IPS DF 6.9 (cell line): Measurements from ENCODE around the gene TRIM24.
A peak's percentile ranks its signal among the peaks of the same experiment; 100 is the strongest.

ENCODE experiments used
- DNase-seq: peaks from one replicate; pipeline ENCODE4 v3.0.0-alpha.2; 2013; ENCODE audit warnings: low read depth, low spot score
- H3K27ac ChIP-seq: one replicate; pipeline ENCODE4 v1.5.1; 2013; ENCODE audit warnings: low read length, control low read depth
- H3K27me3 ChIP-seq: 2 replicates; pipeline ENCODE4 v1.6.1; 2013; ENCODE audit warnings: mild to moderate bottlenecking, low read length; ENCODE audit not compliant: control insufficient read depth, insufficient read depth
- H3K36me3 ChIP-seq: 2 replicates; pipeline ENCODE4 v1.6.1; 2013; ENCODE audit warnings: low read length; ENCODE audit not compliant: control insufficient read depth, insufficient read depth
- H3K4me1 ChIP-seq: 2 replicates; pipeline ENCODE4 v1.6.1; 2013; ENCODE audit warnings: low read length; ENCODE audit not compliant: control insufficient read depth, insufficient read depth
- H3K4me3 ChIP-seq: 2 replicates; pipeline ENCODE4 v1.5.1; 2013; ENCODE audit warnings: mild to moderate bottlenecking, low read length
- H3K9me3 ChIP-seq: 2 replicates; pipeline ENCODE4 v1.6.1; 2013; ENCODE audit warnings: low read length, inconsistent platforms; ENCODE audit not compliant: control insufficient read depth, insufficient read depth
- WGBS: extraction: QIAGEN DNeasy Blood & Tissue Kit; methylation state at CpG from one replicate; pipeline ENCODE4 v1.1.7; 2013; ENCODE audit warnings: mixed read lengths, missing lambda C conversion rate; ENCODE audit not compliant: insufficient read length, insufficient coverage; 5-methylcytosine and 5-hydroxymethylcytosine counted together

The TRIM24 gene

GRCh38 chr7:138434597-138435019 lies 25.5 kb upstream of the TRIM24 start:
- DNase-seq, result no peak
- H3K4me1 ChIP-seq, result peaks cover 3% of the 10 kb centered on the region; the same call in 1 of the 2 replicates
- no peaks in the 10 kb centered on the region for H3K36me3 ChIP-seq
- H3K27ac ChIP-seq, result no peak overlapping the region
- WGBS, result no CpG with 5 or more reads among the region's 2 CpGs
- H3K4me3 ChIP-seq, result no peak overlapping the region
- no peaks in the 10 kb centered on the region for H3K27me3 ChIP-seq
- H3K9me3 ChIP-seq, result peaks cover 2% of the 10 kb centered on the region

GRCh38 chr7:138435231-138435919 lies 24.7 kb upstream of the TRIM24 start:
- H3K27ac ChIP-seq, result no peak overlapping the region
- H3K9me3 ChIP-seq, result peaks cover 2% of the 10 kb centered on the region
- peaks cover 3% of the 10 kb centered on the region; the same call in 1 of the 2 replicates for H3K4me1 ChIP-seq
- no peak for DNase-seq
- no CpG with 5 or more reads among the region's 10 CpGs for WGBS
- H3K27me3 ChIP-seq, result no peaks in the 10 kb centered on the region
- no peaks in the 10 kb centered on the region for H3K36me3 ChIP-seq
- no peak overlapping the region for H3K4me3 ChIP-seq

- no CpG with 5 or more reads among the region's 2 CpGs for WGBS
- Histone ChIP-seq H3K9me3 (peaks cover 1% of the 10 kb centered on the region), H3K36me3 (no peaks in the 10 kb centered on the region)
Measured at GRCh38 chr7:138436388-138436787, 23.7 kb upstream of the TRIM24 start.

GRCh38 chr7:138440460-138440859 lies 19.6 kb upstream of the TRIM24 start:
- H3K36me3 ChIP-seq, result no peaks in the 10 kb centered on the region
- H3K4me1 ChIP-seq, result no peaks in the 10 kb centered on the region
- no peaks in the 10 kb centered on the region for H3K27me3 ChIP-seq
- no peak for DNase-seq
- no peaks in the 10 kb centered on the region for H3K9me3 ChIP-seq
- H3K27ac ChIP-seq, result no peak overlapping the region
- no CpG with 5 or more reads among the region's 17 CpGs for WGBS
- H3K4me3 ChIP-seq, result no peak overlapping the region

More at GRCh38 chr7:138436388-138436787, 23.7 kb upstream of the TRIM24 start:
- Histone ChIP-seq H3K4me3 (no peak overlapping the region), H3K4me1 (peaks cover 3% of the 10 kb centered on the region; the same call in 1 of the 2 replicates), H3K27me3 (no peaks in the 10 kb centered on the region), H3K27ac (no peak overlapping the region)
- DNase-seq, result no peak

GRCh38 chr7:138442822-138443221 lies 17.2 kb upstream of the TRIM24 start:
- Histone ChIP-seq H3K27me3 (no peaks in the 10 kb centered on the region), H3K4me1 (no peaks in the 10 kb centered on the region), H3K27ac (no peak overlapping the region), H3K36me3 (no peaks in the 10 kb centered on the region), H3K4me3 (no peak overlapping the region), H3K9me3 (no peaks in the 10 kb centered on the region)
- no peak for DNase-seq
- no CpG with 5 or more reads among the region's 3 CpGs for WGBS

GRCh38 chr7:138449580-138449979 lies 10.5 kb upstream of the TRIM24 start:
- no CpG with 5 or more reads among the region's 6 CpGs for WGBS
- Histone ChIP-seq H3K9me3 (no peaks in the 10 kb centered on the region), H3K4me3 (no peak overlapping the region), H3K27ac (no peak overlapping the region), H3K4me1 (no peaks in the 10 kb centered on the region), H3K27me3 (no peaks in the 10 kb centered on the region), H3K36me3 (no peaks in the 10 kb centered on the region)
- no peak for DNase-seq

- H3K36me3 ChIP-seq, result no peaks in the 10 kb centered on the region
- H3K9me3 ChIP-seq, result no peaks in the 10 kb centered on the region
- no peak for DNase-seq
- H3K4me1 ChIP-seq, result peaks cover 2% of the 10 kb centered on the region; the same call in 1 of the 2 replicates
- no peak overlapping the region for H3K4me3 ChIP-seq
- no peak overlapping the region for H3K27ac ChIP-seq
- no CpG with 5 or more reads among the region's 3 CpGs for WGBS
- H3K27me3 ChIP-seq, result no peaks in the 10 kb centered on the region
Measured at GRCh38 chr7:138455609-138456008, 4.5 kb upstream of the TRIM24 start.

GRCh38 chr7:138456220-138456619 lies 3.8 kb upstream of the TRIM24 start:
- no peak for DNase-seq
- Histone ChIP-seq H3K9me3 (no peaks in the 10 kb centered on the region), H3K27me3 (no peaks in the 10 kb centered on the region), H3K27ac (no peak overlapping the region), H3K4me3 (no peak overlapping the region), H3K4me1 (peaks cover 2% of the 10 kb centered on the region; the same call in 1 of the 2 replicates), H3K36me3 (no peaks in the 10 kb centered on the region)
- no CpG with 5 or more reads among the region's 4 CpGs for WGBS

GRCh38 chr7:138458576-138459412 lies 1.3 kb upstream of the TRIM24 start:
- H3K4me3 ChIP-seq, result no peak overlapping the region; the same call in 1 of the 2 replicates
- WGBS, result no CpG with 5 or more reads among the region's 18 CpGs

GRCh38 chr7:138459413-138460175 lies 465 bp upstream of the TRIM24 start:
- peak; percentile 97 for DNase-seq
- no CpG with 5 or more reads among the region's 31 CpGs for WGBS
- H3K4me3 ChIP-seq, result peak overlapping the region; percentile 58; the same call in 1 of the 2 replicates
- no peak overlapping the region for H3K27ac ChIP-seq
- H3K9me3 ChIP-seq, result no peaks in the 10 kb centered on the region
- H3K4me1 ChIP-seq, result peaks cover 2% of the 10 kb centered on the region; the same call in 1 of the 2 replicates
- no peaks in the 10 kb centered on the region for H3K36me3 ChIP-seq
- no peaks in the 10 kb centered on the region for H3K27me3 ChIP-seq

More at GRCh38 chr7:138458576-138459412, 1.3 kb upstream of the TRIM24 start:
- Histone ChIP-seq H3K27me3 (no peaks in the 10 kb centered on the region), H3K36me3 (no peaks in the 10 kb centered on the region), H3K27ac (no peak overlapping the region), H3K9me3 (no peaks in the 10 kb centered on the region), H3K4me1 (peaks cover 2% of the 10 kb centered on the region; the same call in 1 of the 2 replicates)
- DNase-seq, result peak; percentile 86
